Measurements from ENCODE around the gene PSMB11.
A peak's percentile ranks its signal among the peaks of the same experiment; 100 is the strongest.

The PSMB11 gene

GRCh38 chr14:23015618-23016017, 26.4 kb upstream of the PSMB11 start:
- DNase-seq, result no peak

- no peak for DNase-seq
Measured at GRCh38 chr14:23017091-23017490, 24.9 kb upstream of the PSMB11 start.

GRCh38 chr14:23018107-23018506, 23.9 kb upstream of the PSMB11 start:
- DNase-seq, result no peak

GRCh38 chr14:23020143-23021128, 21.6 kb upstream of the PSMB11 start:
- no peak for DNase-seq

GRCh38 chr14:23021434-23021833, 20.6 kb upstream of the PSMB11 start:
- DNase-seq, result no peak

GRCh38 chr14:23021889-23022442, 20.0 kb upstream of the PSMB11 start:
- no peak for DNase-seq

GRCh38 chr14:23023022-23023794, 18.8 kb upstream of the PSMB11 start:
- DNase-seq, result no peak

DNA sequence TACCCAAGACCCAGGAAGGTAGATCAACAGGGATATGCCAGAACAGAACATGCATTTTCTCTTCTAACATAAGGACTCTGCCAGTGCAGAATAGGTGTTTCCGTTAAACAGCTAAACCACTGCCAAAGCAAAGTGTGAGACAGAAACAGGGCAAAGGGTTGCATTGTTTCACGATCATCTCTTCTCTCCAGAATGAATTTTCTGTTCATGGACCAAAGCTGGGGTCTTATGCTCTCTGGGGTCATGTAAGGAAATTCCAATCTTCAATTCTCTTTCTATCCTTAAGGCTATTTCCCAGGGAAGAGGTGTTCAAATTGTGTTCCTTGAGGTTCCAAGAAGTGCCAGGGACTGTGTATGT, 18.2 kb upstream of the PSMB11 start:
- DNase-seq, result no peak

GRCh38 chr14:23024612-23025075, 17.4 kb upstream of the PSMB11 start:
- DNase-seq, result no peak

GRCh38 chr14:23025151-23025814, 16.7 kb upstream of the PSMB11 start:
- no peak for DNase-seq

DNA sequence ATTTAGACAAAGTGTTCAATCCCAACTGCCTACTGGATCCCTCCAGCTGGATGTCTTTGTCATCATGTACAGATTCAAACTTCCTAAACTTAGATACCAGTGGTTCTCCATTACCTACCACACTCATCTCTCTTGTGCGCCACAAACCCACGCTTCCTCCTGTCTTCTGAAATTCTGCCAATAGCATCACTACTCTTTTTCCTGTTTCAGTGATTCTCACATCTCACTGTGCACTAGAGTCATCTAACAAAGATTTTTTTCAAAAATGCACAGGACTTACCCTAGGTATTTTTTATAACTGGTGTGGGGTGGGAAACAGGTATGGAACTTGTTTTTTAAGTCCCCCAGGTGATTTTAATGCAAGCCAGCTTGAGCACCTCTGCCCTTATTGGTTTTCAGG, 13.2 kb upstream of the PSMB11 start:
- no peak for DNase-seq

DNA sequence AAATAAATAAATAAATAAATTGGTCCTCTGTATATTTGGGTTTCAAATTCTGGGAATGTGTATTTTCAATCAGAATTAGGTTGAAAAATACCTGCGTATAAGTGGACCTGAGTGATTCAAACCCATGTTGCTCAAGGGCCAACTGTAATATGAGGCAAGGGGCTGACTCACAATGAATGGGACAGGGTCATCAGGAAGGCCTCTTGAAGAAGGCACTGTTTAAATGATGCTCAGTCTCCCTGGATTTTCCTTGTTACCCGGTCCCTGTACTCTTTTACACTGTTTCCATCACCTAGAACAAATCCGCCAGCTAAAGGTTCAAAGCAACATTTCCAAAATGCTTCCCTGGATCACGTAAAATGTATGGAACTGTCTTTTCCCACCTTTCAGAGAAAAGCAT, 11.1 kb upstream of the PSMB11 start:
- DNase-seq, result no peak

DNA sequence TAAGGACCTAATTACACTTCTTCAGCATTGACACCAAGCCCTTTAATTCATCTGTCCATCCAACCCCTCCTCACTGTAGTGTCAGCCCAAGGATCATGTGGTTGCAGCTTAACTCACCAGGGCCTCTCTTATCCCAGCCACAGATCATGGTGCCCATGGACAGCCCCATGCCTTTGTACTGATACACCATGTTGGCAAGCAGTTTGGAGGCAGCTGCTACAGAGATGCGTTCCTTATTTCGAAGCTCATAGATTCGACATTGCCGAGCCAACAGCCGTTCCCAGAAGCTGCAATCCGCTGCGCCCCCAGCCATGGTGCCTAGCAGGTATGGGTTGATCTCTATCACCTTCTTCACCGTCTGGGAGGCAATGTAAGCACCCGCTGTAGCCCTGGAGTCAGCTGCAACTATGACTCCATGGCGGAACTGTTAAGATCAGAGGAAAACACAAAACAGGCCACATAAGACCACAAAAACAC, 8.7 kb upstream of the PSMB11 start:
- DNase-seq, result no peak

DNA sequence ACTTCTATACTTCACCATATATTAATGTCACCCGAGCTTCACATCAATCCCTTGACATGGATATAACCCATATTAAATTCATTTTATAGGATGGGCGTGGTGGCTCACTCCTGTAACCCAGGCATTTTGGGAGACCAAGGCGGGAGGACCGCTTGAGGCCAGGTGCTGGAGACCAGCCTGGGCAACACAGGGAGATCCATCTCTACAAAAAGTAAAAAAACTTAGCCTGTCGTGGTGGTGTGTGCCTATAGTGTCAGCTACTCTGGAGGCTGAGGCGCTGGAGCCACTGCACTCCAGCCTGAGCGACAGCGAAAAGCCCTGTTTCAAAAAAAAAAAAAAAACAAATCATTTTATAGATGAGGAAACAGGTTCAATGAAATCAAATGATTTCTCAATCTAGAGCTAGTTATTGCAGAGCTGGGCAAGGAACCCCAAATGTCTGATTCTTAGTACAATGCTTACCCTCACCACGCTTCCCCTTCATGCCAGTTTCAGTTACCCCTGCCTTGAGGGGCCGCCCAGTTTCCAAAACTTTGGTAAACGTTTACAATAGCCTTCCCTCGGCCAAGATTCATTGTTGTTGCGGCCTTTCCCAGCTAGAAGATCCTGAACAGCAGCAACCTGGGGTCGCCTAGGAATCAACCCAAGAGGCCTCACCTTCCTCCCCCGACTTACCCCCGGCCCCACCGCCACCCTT, 8.1 kb upstream of the PSMB11 start:
- peak; percentile 11 for DNase-seq

DNA sequence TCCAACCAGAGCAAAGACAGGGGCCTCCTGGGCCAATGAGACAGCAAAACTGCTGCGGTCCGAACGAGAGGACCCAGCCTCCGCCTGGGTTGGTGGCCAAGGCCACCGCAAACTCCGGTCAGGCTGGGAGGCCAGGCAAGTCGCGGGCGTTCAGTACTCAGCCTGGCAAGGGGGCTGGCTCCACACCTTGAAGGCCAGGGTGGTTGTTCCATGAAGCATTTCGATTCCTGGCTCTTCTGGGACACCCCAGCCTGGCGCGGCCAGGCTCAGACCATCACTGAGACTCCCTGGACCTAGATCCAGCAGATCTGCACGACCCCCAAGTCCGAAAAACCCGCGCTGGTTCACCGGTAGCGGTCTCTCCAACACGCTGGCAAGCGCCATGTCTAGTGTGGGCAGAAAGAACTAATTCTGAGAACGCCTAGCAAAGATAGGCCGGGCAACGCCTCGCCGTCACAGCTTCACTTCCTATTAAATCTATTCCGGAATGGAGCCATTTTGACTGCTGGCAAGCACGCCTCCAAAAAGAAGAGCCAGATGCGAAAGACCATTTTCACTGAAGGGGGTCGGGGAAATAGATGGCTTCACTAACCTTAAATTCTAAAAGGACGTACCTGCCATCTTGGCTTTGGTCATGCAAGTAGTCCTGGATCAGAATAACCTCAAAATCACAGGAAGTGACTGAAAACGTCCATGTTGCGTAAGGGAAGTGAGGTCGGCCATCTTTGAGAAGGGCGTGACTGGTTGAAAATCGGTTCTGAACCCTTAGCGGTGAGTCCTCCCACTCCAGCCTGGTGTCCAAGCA, 7.3 kb upstream of the PSMB11 start, which contains the start of gene PSMB5:
TSS of gene PSMB5 (minus strand) at position 403 of the 805 bp plus-strand sequence. CDS start at position 384, 19 bp downstream.
- peak; percentile 94 for DNase-seq

DNA sequence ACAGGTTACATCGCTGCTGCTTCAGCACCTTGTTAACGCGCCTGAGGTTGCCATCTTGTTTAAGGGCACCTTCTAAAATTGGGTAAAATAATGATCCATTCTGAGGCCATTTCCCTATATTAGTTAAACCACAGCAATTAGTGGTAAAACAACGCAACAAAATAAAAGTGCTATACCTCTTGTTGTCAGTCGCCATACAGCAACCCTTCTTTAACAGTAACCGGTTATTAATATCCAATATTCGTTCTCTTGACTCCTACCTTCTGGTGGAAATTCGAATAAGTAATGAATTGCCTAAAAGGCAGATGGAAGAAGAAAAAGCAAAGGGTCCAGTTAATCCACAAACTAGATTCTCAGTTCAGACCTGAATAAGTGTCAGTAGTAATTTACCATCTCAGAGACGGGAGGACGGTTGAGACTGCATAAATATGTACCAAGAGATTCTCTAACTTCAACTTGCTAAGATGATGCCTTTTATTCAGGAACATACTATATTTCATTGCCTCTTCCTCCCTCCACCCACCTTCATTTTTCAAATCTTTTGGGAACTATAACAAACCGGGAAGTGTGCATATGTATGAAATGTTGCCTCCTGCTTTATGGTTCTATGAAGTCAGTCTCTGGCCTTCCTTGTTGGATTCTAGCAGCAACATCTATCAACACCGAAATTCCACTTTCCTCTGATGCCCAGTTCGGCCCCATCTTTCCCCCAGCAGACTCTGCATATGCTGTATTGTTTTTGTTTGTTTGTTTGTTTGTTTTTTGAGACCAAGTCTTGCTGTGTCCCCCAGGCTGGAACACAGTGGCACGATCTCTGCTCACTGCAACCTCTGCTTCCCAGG, 6.5 kb upstream of the PSMB11 start:
- DNase-seq, result no peak

DNA sequence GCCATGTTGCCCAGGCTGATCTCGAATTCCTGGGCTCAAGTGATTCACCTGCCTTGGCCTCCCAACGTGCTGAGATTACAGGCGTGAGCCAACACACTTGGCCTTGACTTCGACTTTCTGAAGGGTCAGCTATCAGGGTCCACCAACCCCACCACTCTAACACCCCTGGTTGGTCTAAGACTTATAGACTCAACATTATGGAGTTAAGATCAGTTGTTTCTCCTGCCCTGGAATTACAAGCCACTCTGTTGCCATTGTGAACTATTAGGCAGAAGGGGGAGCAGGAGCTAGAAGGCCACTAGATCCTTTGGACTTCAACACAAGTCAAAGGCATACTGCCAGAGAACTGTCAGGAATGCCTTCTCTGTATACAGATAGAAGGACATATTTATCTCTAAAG, 1.9 kb upstream of the PSMB11 start:
- no peak for DNase-seq

DNA sequence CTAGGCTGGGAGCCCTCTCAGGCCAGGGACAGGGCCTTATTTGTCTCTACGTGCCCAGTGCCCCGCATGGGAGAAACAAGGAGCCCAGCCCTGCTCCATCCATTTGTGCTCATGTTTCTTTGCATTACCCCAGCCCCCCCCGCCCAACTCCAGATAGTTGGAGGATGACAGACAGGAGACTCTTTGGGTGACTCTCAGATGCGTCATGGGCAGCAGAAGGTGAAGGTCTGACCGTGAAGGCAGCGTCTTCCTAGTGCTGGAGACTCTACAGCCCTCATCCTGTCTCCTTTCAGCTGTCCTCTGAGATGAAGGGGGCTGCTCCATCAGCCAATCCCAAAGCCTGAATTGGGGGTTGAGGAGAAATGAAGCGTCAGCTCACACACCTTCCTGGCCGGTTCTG, 283 bp upstream of the PSMB11 start:
- peak; percentile 74 for DNase-seq

DNA sequence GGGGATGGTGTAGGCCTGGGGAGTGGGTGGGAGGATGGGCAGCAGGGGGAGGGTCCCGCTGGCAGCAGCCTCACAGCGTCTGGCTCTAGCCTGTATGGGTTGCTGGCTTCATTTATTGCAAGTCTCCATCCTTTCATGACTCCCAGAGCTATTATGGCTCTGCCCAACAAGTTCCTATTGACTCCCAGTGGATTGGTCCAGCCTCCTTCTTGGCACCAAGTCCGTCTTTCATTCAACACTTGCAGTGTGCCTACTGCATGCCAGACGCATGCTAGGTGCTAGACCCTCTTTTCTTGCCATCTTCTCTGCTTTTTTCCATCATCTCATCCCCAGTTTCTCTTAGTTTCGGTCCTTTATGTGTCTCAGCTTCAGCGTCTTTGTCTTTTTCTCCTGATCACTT, 1.1 kb downstream of the PSMB11 start:
- DNase-seq, result no peak

DNA sequence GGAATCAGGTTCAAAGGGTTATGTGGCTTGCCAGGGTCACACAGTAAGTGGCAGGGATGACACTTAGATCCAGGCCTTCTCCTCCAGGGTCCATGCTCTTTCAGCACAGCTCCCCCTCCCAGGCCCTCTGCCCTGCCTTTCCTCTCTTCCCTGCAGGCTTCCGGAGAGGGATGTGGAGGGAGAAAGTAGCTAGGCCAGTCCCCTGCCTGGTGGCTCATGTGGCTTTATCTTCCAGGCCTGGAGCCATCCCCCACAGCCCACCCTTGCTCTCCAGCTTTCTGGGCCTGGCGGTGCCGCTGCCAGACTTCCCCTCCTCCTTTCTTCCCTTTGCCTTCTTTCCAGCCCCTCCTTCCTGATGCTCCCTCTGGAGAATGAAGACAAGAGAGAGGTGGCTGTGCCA, 1.7 kb downstream of the PSMB11 start:
- no peak for DNase-seq

Measured in EL (cell line).